NCI-H345 treated with DMSO at 0.1 percent for 48 hours (cell line): ENCODE measurements around the gene TGIF2.
"Not testable (repeated sequence)": the region's sequence is repeated elsewhere in the genome, so short reads cannot be mapped to it uniquely, and the experiment has no call there.

Experiments
- DNase-seq: peaks from one replicate; lab custom pipeline; 2025; ENCODE audit not compliant: unreplicated experiment; lab: John Stamatoyannopoulos, UW

TGIF2 gene

GRCh38 chr20:36576081-36576445 lies 2.7 kb downstream of the TGIF2 start:
- no peak for DNase-seq

- DNase-seq: no peak
Observed at GRCh38 chr20:36578356-36579041, 5.1 kb downstream of the TGIF2 start.

- no peak for DNase-seq
Observed at GRCh38 chr20:36579996-36580545, 6.7 kb downstream of the TGIF2 start.

GRCh38 chr20:36582322-36582721 lies 8.9 kb downstream of the TGIF2 start:
- no peak for DNase-seq

- DNase-seq: no peak
Observed at GRCh38 chr20:36582821-36583220, 9.4 kb downstream of the TGIF2 start.

- no peak for DNase-seq
Observed at GRCh38 chr20:36584018-36584481, 10.7 kb downstream of the TGIF2 start.

GRCh38 chr20:36585410-36586125 lies 12.2 kb downstream of the TGIF2 start:
- DNase-seq: peak; percentile 97

- DNase-seq: no peak
Observed at GRCh38 chr20:36587388-36588070, 14.1 kb downstream of the TGIF2 start.

- DNase-seq: no peak
Observed at GRCh38 chr20:36591281-36591680, 17.9 kb downstream of the TGIF2 start.

- DNase-seq: no peak
Observed at GRCh38 chr20:36591854-36592641, 18.7 kb downstream of the TGIF2 start.

- no peak for DNase-seq
Observed at GRCh38 chr20:36593347-36593929, 20.0 kb downstream of the TGIF2 start.

- no peak for DNase-seq
Observed at GRCh38 chr20:36599912-36600345, 26.5 kb downstream of the TGIF2 start.

- no peak for DNase-seq
Observed at GRCh38 chr20:36601540-36601939, 28.1 kb downstream of the TGIF2 start.

GRCh38 chr20:36604952-36605398 lies 31.6 kb downstream of the TGIF2 start:
- no peak for DNase-seq

- DNase-seq: peak; percentile 97
Observed at GRCh38 chr20:36605399-36606157, 32.2 kb downstream of the TGIF2 start, which contains the start of gene RAB5IF. RAB5IF (plus strand) TSS chr20:36605779; CDS start chr20:36605952, 173 bp downstream.

GRCh38 chr20:36606158-36607066 lies 33.0 kb downstream of the TGIF2 start:
- DNase-seq: no peak

GRCh38 chr20:36607586-36608387 lies 34.4 kb downstream of the TGIF2 start:
- no peak for DNase-seq

- DNase-seq: not testable (repeated sequence)
Observed at GRCh38 chr20:36608388-36608728, 35.0 kb downstream of the TGIF2 start.
